Neural cell (in vitro differentiated cells): ENCODE data around the gene BAHD1. TPM values are rescaled to one million over a fixed set of nuclear protein-coding genes. Genes with fewer than 3 reads are reported as not detected.

Experiments used
- H2AFZ ChIP-seq: fragments of 200-600, 300-800 bp; sonication (generic), shearing (Covaris generic); 2 replicates; pipeline ENCODE4 v1.6.0; 2014; ENCODE audit warnings: low read depth, mild to moderate bottlenecking, antibody characterized with exemption, low read length, moderate library complexity
- H3F3A ChIP-seq: fragments of 200-600 bp; shearing (Covaris generic); 2 replicates; pipeline ENCODE4 v1.6.1; 2016; ENCODE audit warnings: mild to moderate bottlenecking, moderate library complexity, mixed read lengths, antibody characterized with exemption, low read length; ENCODE audit not compliant: insufficient read depth, poor library complexity, severe bottlenecking
- H3K27ac ChIP-seq: fragments of 200-600, 300-800 bp; sonication (generic), shearing (Covaris generic); 2 replicates; pipeline ENCODE4 v1.5.1; 2014; ENCODE audit warnings: mild to moderate bottlenecking, low read length, moderate library complexity
- H3K27me3 ChIP-seq: fragments of 300-800, 200-600 bp; sonication (generic), shearing (Covaris generic); 2 replicates; pipeline ENCODE4 v1.6.0; 2014; ENCODE audit warnings: mild to moderate bottlenecking, low read depth, low read length, moderate library complexity; ENCODE audit not compliant: insufficient read depth
- H3K36me3 ChIP-seq: fragments of 300-800, 200-600 bp; sonication (generic), shearing (Covaris generic); 2 replicates; pipeline ENCODE4 v1.5.1; 2014; ENCODE audit warnings: mild to moderate bottlenecking, antibody characterized with exemption, low read length, moderate library complexity; ENCODE audit not compliant: insufficient read depth
- H3K4me2 ChIP-seq: fragments of 300-800, 200-600 bp; sonication (generic), shearing (Covaris generic); 2 replicates; pipeline ENCODE4 v1.6.0; 2014; ENCODE audit warnings: mild to moderate bottlenecking, low read length
- H3K4me3 ChIP-seq: fragments of 300-800, 200-600 bp; sonication (generic), shearing (Covaris generic); 2 replicates; pipeline ENCODE4 v1.5.1; 2014; ENCODE audit warnings: mild to moderate bottlenecking, low read length, moderate library complexity
- H3K79me2 ChIP-seq: fragments of 200-600 bp; shearing (Covaris generic); replicated peaks from 2 replicates; pipeline ENCODE4 v1.6.0; 2014; ENCODE audit warnings: mild to moderate bottlenecking, low read length, moderate library complexity; ENCODE audit not compliant: insufficient read depth
- H3K9ac ChIP-seq: fragments of 300-800, 200-600 bp; sonication (generic), shearing (Covaris generic); 2 replicates; pipeline ENCODE4 v1.6.1; 2016; ENCODE audit warnings: mild to moderate bottlenecking, low read length, mixed read lengths
- H3K9me2 ChIP-seq: fragments of 200-600 bp; shearing (Covaris generic); 2 replicates; pipeline ENCODE4 v1.6.1; 2016; ENCODE audit warnings: mild to moderate bottlenecking, low read length, mixed read lengths; ENCODE audit not compliant: insufficient read depth
- H3K9me3 ChIP-seq: fragments of 200-600, 300-800 bp; sonication (generic), shearing (Covaris generic); 2 replicates; pipeline ENCODE4 v1.6.1; 2016; ENCODE audit warnings: mild to moderate bottlenecking, mixed run types, low read length, moderate library complexity, mixed read lengths
- H4K20me1 ChIP-seq: fragments of 200-600 bp; shearing (Covaris generic); 2 replicates; pipeline ENCODE4 v1.6.1; 2016; ENCODE audit warnings: mild to moderate bottlenecking, mixed run types; ENCODE audit not compliant: insufficient read depth
- EP300 ChIP-seq: fragments of 450-650 bp; conservative IDR thresholded peaks from 2 replicates; pipeline ENCODE4 v1.6.1; 2014; ENCODE audit warnings: antibody characterized with exemption, mild to moderate bottlenecking, moderate library complexity; ENCODE audit not compliant: poor library complexity, severe bottlenecking
- EZH2 ChIP-seq: fragments of 200-600, 300-800 bp; shearing (Covaris generic), sonication (generic); IDR thresholded peaks from 2 replicates; pipeline ENCODE4 v1.6.1; 2014; ENCODE audit warnings: antibody characterized with exemption, low read length, borderline replicate concordance, mild to moderate bottlenecking; ENCODE audit not compliant: insufficient read depth, poor library complexity, severe bottlenecking
- MXI1 ChIP-seq: fragments of 450-650 bp; conservative IDR thresholded peaks from 2 replicates; pipeline ENCODE4 v1.6.1; 2014; ENCODE audit warnings: antibody characterized with exemption, mild to moderate bottlenecking; ENCODE audit not compliant: poor library complexity, severe bottlenecking
- POLR2AphosphoS5 ChIP-seq: IDR thresholded peaks from 2 replicates; pipeline ENCODE4 v1.6.1; 2012
- RAD21 ChIP-seq: fragments of 450-650 bp; conservative IDR thresholded peaks from 2 replicates; pipeline ENCODE4 v1.6.1; 2014; ENCODE audit warnings: antibody characterized with exemption, mild to moderate bottlenecking, moderate library complexity
- SMC3 ChIP-seq: fragments of 450-650 bp; conservative IDR thresholded peaks from 2 replicates; pipeline ENCODE4 v1.6.1; 2014; ENCODE audit warnings: antibody characterized with exemption, mild to moderate bottlenecking, moderate library complexity; ENCODE audit not compliant: poor library complexity
- TAF1 ChIP-seq: IDR thresholded peaks from 2 replicates; pipeline ENCODE4 v1.6.1; 2012; ENCODE audit warnings: low read depth
- polyA plus RNA-seq: library from polyadenylated mRNA; depleted of rRNA; stranded (reverse); fragments of >200 nt; gene quantifications from 2 replicates; pipeline ENCODE4 v1.2.3, GENCODE V29; 2014
- TF ChIP-seq, protein P1 (sequence below): IDR thresholded peaks from 2 replicates; pipeline ENCODE4 v1.6.1; 2012; ENCODE audit warnings: borderline replicate concordance
- TF ChIP-seq, protein P2 (sequence below): fragments of 450-650 bp; IDR thresholded peaks from 2 replicates; pipeline ENCODE4 v1.5.1; 2014; ENCODE audit warnings: antibody characterized with exemption, mild to moderate bottlenecking, moderate library complexity; ENCODE audit not compliant: poor library complexity, severe bottlenecking

The BAHD1 gene
- polyA plus RNA-seq, 1 donor from 2014 or later, result 22.8 TPM

GRCh38 chr15:40499931-40500330 lies 59.2 kb downstream of the BAHD1 start:
- no peaks in the 10 kb centered on the region for H3K9me3 ChIP-seq
- no peaks in the 10 kb centered on the region for H3K79me2 ChIP-seq
- no peaks in the 10 kb centered on the region for H4K20me1 ChIP-seq
- H3F3A ChIP-seq, result no peaks in the 10 kb centered on the region
- H3K9me2 ChIP-seq, result no peaks in the 10 kb centered on the region
- no peaks in the 10 kb centered on the region for H3K27me3 ChIP-seq
- no peak overlapping the region for H2AFZ ChIP-seq
- no peak for TF ChIP-seq MXI1
- TF ChIP-seq EZH2, result no peak
- TF ChIP-seq POLR2AphosphoS5, result no peak
- TF ChIP-seq, protein P1, sequence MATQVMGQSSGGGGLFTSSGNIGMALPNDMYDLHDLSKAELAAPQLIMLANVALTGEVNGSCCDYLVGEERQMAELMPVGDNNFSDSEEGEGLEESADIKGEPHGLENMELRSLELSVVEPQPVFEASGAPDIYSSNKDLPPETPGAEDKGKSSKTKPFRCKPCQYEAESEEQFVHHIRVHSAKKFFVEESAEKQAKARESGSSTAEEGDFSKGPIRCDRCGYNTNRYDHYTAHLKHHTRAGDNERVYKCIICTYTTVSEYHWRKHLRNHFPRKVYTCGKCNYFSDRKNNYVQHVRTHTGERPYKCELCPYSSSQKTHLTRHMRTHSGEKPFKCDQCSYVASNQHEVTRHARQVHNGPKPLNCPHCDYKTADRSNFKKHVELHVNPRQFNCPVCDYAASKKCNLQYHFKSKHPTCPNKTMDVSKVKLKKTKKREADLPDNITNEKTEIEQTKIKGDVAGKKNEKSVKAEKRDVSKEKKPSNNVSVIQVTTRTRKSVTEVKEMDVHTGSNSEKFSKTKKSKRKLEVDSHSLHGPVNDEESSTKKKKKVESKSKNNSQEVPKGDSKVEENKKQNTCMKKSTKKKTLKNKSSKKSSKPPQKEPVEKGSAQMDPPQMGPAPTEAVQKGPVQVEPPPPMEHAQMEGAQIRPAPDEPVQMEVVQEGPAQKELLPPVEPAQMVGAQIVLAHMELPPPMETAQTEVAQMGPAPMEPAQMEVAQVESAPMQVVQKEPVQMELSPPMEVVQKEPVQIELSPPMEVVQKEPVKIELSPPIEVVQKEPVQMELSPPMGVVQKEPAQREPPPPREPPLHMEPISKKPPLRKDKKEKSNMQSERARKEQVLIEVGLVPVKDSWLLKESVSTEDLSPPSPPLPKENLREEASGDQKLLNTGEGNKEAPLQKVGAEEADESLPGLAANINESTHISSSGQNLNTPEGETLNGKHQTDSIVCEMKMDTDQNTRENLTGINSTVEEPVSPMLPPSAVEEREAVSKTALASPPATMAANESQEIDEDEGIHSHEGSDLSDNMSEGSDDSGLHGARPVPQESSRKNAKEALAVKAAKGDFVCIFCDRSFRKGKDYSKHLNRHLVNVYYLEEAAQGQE, result no peak
- no peak for TF ChIP-seq RAD21
- no peak for TF ChIP-seq TAF1
- no peak for TF ChIP-seq SMC3
- TF ChIP-seq, protein P2, sequence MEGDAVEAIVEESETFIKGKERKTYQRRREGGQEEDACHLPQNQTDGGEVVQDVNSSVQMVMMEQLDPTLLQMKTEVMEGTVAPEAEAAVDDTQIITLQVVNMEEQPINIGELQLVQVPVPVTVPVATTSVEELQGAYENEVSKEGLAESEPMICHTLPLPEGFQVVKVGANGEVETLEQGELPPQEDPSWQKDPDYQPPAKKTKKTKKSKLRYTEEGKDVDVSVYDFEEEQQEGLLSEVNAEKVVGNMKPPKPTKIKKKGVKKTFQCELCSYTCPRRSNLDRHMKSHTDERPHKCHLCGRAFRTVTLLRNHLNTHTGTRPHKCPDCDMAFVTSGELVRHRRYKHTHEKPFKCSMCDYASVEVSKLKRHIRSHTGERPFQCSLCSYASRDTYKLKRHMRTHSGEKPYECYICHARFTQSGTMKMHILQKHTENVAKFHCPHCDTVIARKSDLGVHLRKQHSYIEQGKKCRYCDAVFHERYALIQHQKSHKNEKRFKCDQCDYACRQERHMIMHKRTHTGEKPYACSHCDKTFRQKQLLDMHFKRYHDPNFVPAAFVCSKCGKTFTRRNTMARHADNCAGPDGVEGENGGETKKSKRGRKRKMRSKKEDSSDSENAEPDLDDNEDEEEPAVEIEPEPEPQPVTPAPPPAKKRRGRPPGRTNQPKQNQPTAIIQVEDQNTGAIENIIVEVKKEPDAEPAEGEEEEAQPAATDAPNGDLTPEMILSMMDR, result no peak
- TF ChIP-seq EP300, result no peak
- H3K9ac ChIP-seq, result no peak overlapping the region
- no peak overlapping the region for H3K27ac ChIP-seq
- no peak overlapping the region for H3K4me2 ChIP-seq
- H3K36me3 ChIP-seq, result no peaks in the 10 kb centered on the region
- H3K4me3 ChIP-seq, result no peak overlapping the region

GRCh38 chr15:40500568-40501330 lies 60.0 kb downstream of the BAHD1 start:
- Histone ChIP-seq H3K9me2 (no peaks in the 10 kb centered on the region), H4K20me1 (no peaks in the 10 kb centered on the region), H3K4me3 (no peak overlapping the region), H2AFZ (no peak overlapping the region), H3K27ac (no peak overlapping the region), H3K9ac (no peak overlapping the region), H3K9me3 (no peaks in the 10 kb centered on the region), H3K79me2 (no peaks in the 10 kb centered on the region), H3F3A (no peaks in the 10 kb centered on the region), H3K27me3 (no peaks in the 10 kb centered on the region), H3K36me3 (no peaks in the 10 kb centered on the region), H3K4me2 (no peak overlapping the region)
- TF ChIP-seq POLR2AphosphoS5, result no peak
- no peak for TF ChIP-seq TAF1
- no peak for TF ChIP-seq EP300
- TF ChIP-seq EZH2, result no peak
- TF ChIP-seq MXI1, result no peak
- TF ChIP-seq SMC3, result no peak
- no peak for TF ChIP-seq RAD21
- TF ChIP-seq, protein P1, result no peak
- TF ChIP-seq, protein P2, result no peak
